PC-3 (cell line): ENCODE data around the gene MAMDC2. TPM values are rescaled to one million over a fixed set of nuclear protein-coding genes. Genes with fewer than 3 reads are reported as not detected.

Source experiments
- ATAC-seq: fragments of 200-7000 bp; cut with Tn5 transposase; 2 replicates; pipeline ENCODE4 v1.9.1; 2020; ENCODE audit warnings: mild to moderate bottlenecking, moderate library complexity
- BruUV-seq: library from RNA; stranded (reverse); fragments of 400-500 nt; replicated peaks from 2 replicates; lab custom pipeline; 2021; lab: Mats Ljungman, UMichigan
- CTCF ChIA-PET: fragments of 300-600 bp; sonication (Branson Sonifier 250); formaldehyde crosslinking; loops from one replicate; lab custom pipeline; 2022; ENCODE audit warnings: antibody characterized with exemption; lab: Charles Lee
- POLR2A ChIA-PET: fragments of 300-600 bp; sonication (Branson Sonifier 250); formaldehyde crosslinking; loops from one replicate; lab custom pipeline; 2022; ENCODE audit warnings: antibody characterized with exemption; ENCODE audit not compliant: unreplicated experiment; lab: Charles Lee
- DNase-seq: peaks from one replicate; pipeline ENCODE4 v3.0.0-alpha.2; 2015
- H2AFZ ChIP-seq: fragments of 300-600 bp; sonication (generic); 2 replicates; pipeline ENCODE4 v1.6.0; 2016; ENCODE audit warnings: antibody characterized with exemption, low read length
- H3F3A ChIP-seq: fragments of 300-600 bp; sonication (generic); one replicate; pipeline ENCODE4 v1.6.0; 2017; ENCODE audit warnings: antibody characterized with exemption, low read length, control low read depth, mild to moderate bottlenecking; ENCODE audit not compliant: unreplicated experiment
- H3K27ac ChIP-seq: fragments of 300-600 bp; sonication (generic); 2 replicates; pipeline ENCODE4 v1.5.1; 2016; ENCODE audit warnings: mild to moderate bottlenecking, low read length
- H3K27me3 ChIP-seq: fragments of 300-600 bp; sonication (generic); 2 replicates; pipeline ENCODE4 v1.6.1; 2016; ENCODE audit warnings: low read length, mixed read lengths
- H3K36me3 ChIP-seq: fragments of 300-600 bp; sonication (generic); 2 replicates; pipeline ENCODE4 v1.6.1; 2016; ENCODE audit warnings: low read depth, mixed run types, low read length, mixed read lengths
- H3K4me1 ChIP-seq: fragments of 300-600 bp; sonication (generic); 2 replicates; pipeline ENCODE4 v1.5.1; 2016; ENCODE audit warnings: low read length; ENCODE audit not compliant: insufficient read depth
- H3K4me2 ChIP-seq: fragments of 300-600 bp; sonication (generic); 2 replicates; pipeline ENCODE4 v1.6.0; 2016; ENCODE audit warnings: low read length
- H3K4me3 ChIP-seq: fragments of 300-600 bp; sonication (generic); 2 replicates; pipeline ENCODE4 v1.5.1; 2016; ENCODE audit warnings: mild to moderate bottlenecking, low read length, mixed read lengths
- H3K79me2 ChIP-seq: fragments of 300-600 bp; sonication (generic); 2 replicates; pipeline ENCODE4 v1.6.1; 2017; ENCODE audit warnings: low read length, mixed read lengths
- H3K9ac ChIP-seq: fragments of 300-600 bp; sonication (generic); 2 replicates; pipeline ENCODE4 v1.6.0; 2016; ENCODE audit warnings: mild to moderate bottlenecking, low read length
- H3K9me2 ChIP-seq: fragments of 300-600 bp; sonication (generic); replicated peaks from 2 replicates; pipeline ENCODE4 v1.6.1; 2016; ENCODE audit warnings: mixed run types, low read length, mixed read lengths
- H3K9me3 ChIP-seq: fragments of 300-600 bp; sonication (generic); 2 replicates; pipeline ENCODE4 v1.6.1; 2016; ENCODE audit warnings: low read length, mixed read lengths
- H4K20me1 ChIP-seq: fragments of 300-600 bp; sonication (generic); 2 replicates; pipeline ENCODE4 v1.6.1; 2016; ENCODE audit warnings: low read length, mixed read lengths
- EZH2 ChIP-seq: fragments of 300-600 bp; sonication (generic); IDR thresholded peaks from one replicate; pipeline ENCODE4 v1.6.1; 2017; ENCODE audit warnings: antibody characterized with exemption, mild to moderate bottlenecking, low read length; ENCODE audit not compliant: unreplicated experiment
- EZH2phosphoT487 ChIP-seq: fragments of 300-600 bp; sonication (generic); IDR thresholded peaks from 2 replicates; pipeline ENCODE4 v1.6.1; 2018; ENCODE audit warnings: mild to moderate bottlenecking, antibody characterized with exemption, low read length, borderline replicate concordance
- intact Hi-C: fragments of 100-400 bp; cut with micrococcal nuclease; formaldehyde crosslinking; loops from 2 replicates; pipeline ENCODE4 v1.9.0; 2023
- total RNA-seq: library from RNA; depleted of rRNA; stranded (reverse); fragments of >200 nt; gene quantifications from 2 replicates; pipeline ENCODE4 v1.2.3, GENCODE V29; 2014
- TF ChIP-seq, protein P1 (sequence below): fragments of 300-600 bp; sonication (generic); conservative IDR thresholded peaks from 2 replicates; pipeline ENCODE4 v1.5.1; 2017; ENCODE audit warnings: antibody characterized with exemption, low read depth, mild to moderate bottlenecking, low read length

The MAMDC2 gene
- total RNA-seq, 1 experiment from 2014 or later: not detected

DNA sequence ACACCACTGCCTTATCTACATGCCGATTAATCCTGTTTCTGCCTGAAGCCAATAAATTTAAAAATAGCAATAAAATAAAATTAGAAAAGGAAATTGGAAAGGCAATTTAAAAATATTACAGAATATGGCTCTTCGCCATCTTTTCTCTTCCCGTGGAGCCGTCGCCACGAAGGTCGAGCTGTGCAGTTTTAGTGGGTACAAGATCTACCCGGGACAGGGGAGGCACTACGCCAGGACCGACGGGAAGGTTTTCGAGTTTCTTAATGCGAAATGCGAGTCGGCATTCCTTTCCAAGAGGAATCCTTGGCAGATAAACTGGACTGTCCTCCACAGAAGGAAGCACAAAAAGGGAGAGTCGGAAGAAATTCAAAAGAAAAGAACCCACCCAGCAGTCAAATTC lies 173.4 kb downstream of the MAMDC2 start:
- Histone ChIP-seq H3K9ac (no peak overlapping the region), H3K27me3 (no peaks in the 10 kb centered on the region), H3K36me3 (no peaks in the 10 kb centered on the region), H3K9me3 (no peaks in the 10 kb centered on the region), H2AFZ (no peak overlapping the region), H3K4me1 (no peaks in the 10 kb centered on the region), H4K20me1 (no peaks in the 10 kb centered on the region), H3K9me2 (no peaks in the 10 kb centered on the region), H3F3A (no peaks in the 10 kb centered on the region), H3K4me3 (no peak overlapping the region), H3K79me2 (no peaks in the 10 kb centered on the region), H3K27ac (no peak overlapping the region), H3K4me2 (no peak overlapping the region)
- CTCF ChIA-PET: no interaction called here
- TF ChIP-seq EZH2 (no peak), EZH2phosphoT487 (no peak)
- TF ChIP-seq, protein P1, sequence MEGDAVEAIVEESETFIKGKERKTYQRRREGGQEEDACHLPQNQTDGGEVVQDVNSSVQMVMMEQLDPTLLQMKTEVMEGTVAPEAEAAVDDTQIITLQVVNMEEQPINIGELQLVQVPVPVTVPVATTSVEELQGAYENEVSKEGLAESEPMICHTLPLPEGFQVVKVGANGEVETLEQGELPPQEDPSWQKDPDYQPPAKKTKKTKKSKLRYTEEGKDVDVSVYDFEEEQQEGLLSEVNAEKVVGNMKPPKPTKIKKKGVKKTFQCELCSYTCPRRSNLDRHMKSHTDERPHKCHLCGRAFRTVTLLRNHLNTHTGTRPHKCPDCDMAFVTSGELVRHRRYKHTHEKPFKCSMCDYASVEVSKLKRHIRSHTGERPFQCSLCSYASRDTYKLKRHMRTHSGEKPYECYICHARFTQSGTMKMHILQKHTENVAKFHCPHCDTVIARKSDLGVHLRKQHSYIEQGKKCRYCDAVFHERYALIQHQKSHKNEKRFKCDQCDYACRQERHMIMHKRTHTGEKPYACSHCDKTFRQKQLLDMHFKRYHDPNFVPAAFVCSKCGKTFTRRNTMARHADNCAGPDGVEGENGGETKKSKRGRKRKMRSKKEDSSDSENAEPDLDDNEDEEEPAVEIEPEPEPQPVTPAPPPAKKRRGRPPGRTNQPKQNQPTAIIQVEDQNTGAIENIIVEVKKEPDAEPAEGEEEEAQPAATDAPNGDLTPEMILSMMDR: no peak
- intact Hi-C loops: no loop called here
- DNase-seq (no peak), ATAC-seq (no peak)
- BruUV-seq: no TSS peak
- POLR2A ChIA-PET: no interaction called here

- no peak overlapping the region for H3K4me2 ChIP-seq
- H3K9ac ChIP-seq: no peak overlapping the region
- ATAC-seq (no peak), DNase-seq (no peak)
- H3K27me3 ChIP-seq: no peaks in the 10 kb centered on the region
- H3K4me1 ChIP-seq: no peaks in the 10 kb centered on the region
- no peaks in the 10 kb centered on the region for H3K79me2 ChIP-seq
- no peak for TF ChIP-seq EZH2phosphoT487
- no peak for TF ChIP-seq EZH2
- TF ChIP-seq, protein P1: no peak
- no peaks in the 10 kb centered on the region for H4K20me1 ChIP-seq
- no peaks in the 10 kb centered on the region for H3F3A ChIP-seq
- intact Hi-C loops: no loop called here
- no peaks in the 10 kb centered on the region for H3K9me3 ChIP-seq
- no peaks in the 10 kb centered on the region for H3K36me3 ChIP-seq
- no peak overlapping the region for H2AFZ ChIP-seq
- POLR2A ChIA-PET: no interaction called here
- H3K27ac ChIP-seq: no peak overlapping the region
- no TSS peak for BruUV-seq
- H3K9me2 ChIP-seq: no peaks in the 10 kb centered on the region
- no peak overlapping the region for H3K4me3 ChIP-seq
- CTCF ChIA-PET: no interaction called here
Measured at GRCh38 chr9:70218767-70219166, 175.1 kb downstream of the MAMDC2 start.

- POLR2A ChIA-PET: no interaction called here
- Histone ChIP-seq H3K27me3 (no peaks in the 10 kb centered on the region), H3K79me2 (no peaks in the 10 kb centered on the region), H3K9me3 (no peaks in the 10 kb centered on the region), H3K27ac (no peak overlapping the region), H3F3A (no peaks in the 10 kb centered on the region), H3K36me3 (no peaks in the 10 kb centered on the region), H2AFZ (no peak overlapping the region), H3K4me2 (no peak overlapping the region), H3K9me2 (no peaks in the 10 kb centered on the region), H3K4me3 (no peak overlapping the region), H3K4me1 (no peaks in the 10 kb centered on the region), H4K20me1 (no peaks in the 10 kb centered on the region), H3K9ac (no peak overlapping the region)
- intact Hi-C loops: no loop called here
- CTCF ChIA-PET: no interaction called here
- no TSS peak for BruUV-seq
- ATAC-seq (no peak), DNase-seq (no peak)
- TF ChIP-seq, protein P1: no peak
- TF ChIP-seq EZH2 (no peak), EZH2phosphoT487 (no peak)
Measured at GRCh38 chr9:70220216-70220615, 176.6 kb downstream of the MAMDC2 start.
